HFFc6 (cell line): Measurements from ENCODE around the gene KLHL41. TPM values are rescaled to one million over a fixed set of nuclear protein-coding genes. Genes with fewer than 3 reads are reported as not detected.

Source experiments
- DNase-seq: peaks from one replicate; pipeline ENCODE4 v3.0.0-alpha.2; 2018
- H3K27ac Mint-ChIP-seq: 2 replicates; pipeline ENCODE4 v1.8.0; 2020; ENCODE audit warnings: mild to moderate bottlenecking, mixed read lengths
- H3K27me3 Mint-ChIP-seq: 2 replicates; pipeline ENCODE4 v1.8.0; 2021; ENCODE audit warnings: mild to moderate bottlenecking, moderate library complexity, mixed read lengths; ENCODE audit not compliant: insufficient read depth
- H3K36me3 Mint-ChIP-seq: 2 replicates; pipeline ENCODE4 v1.8.0; 2021; ENCODE audit warnings: low read depth, mixed read lengths
- H3K4me1 Mint-ChIP-seq: 2 replicates; pipeline ENCODE4 v1.8.0; 2020; ENCODE audit warnings: low read depth, mixed read lengths
- H3K4me3 Mint-ChIP-seq: 2 replicates; pipeline ENCODE4 v1.8.0; 2020; ENCODE audit warnings: mild to moderate bottlenecking, moderate library complexity, mixed read lengths
- H3K9me3 Mint-ChIP-seq: 2 replicates; pipeline ENCODE4 v1.8.0; 2020; ENCODE audit warnings: mild to moderate bottlenecking, mixed read lengths
- CTCF ChIP-seq: fragments of 200-600 bp; sonication (generic); IDR thresholded peaks from 2 replicates; pipeline ENCODE4 v1.5.0; 2021; ENCODE audit warnings: antibody characterized with exemption, mild to moderate bottlenecking
- long read RNA-seq: library from polyadenylated mRNA; unstranded; transcript quantifications from one replicate; pipeline ENCODE4 v2.0.0, GENCODE V29; 2019
- total RNA-seq, 6 experiments: library from RNA; stranded (reverse); fragmentation: NEBNext Ultra II Directional; extraction: Animal tissue kit (Norgen Biotek cat#: 25700); gene quantifications; 2 replicates in 1 of 6; 3 replicates in 5 of 6; pipeline ENCODE4 v1.2.3, GENCODE V29; 2021

The KLHL41 gene
- total RNA-seq: under 1 TPM in 5 of 6 experiments, not detected in 1; 0.09 to 0.31 (median 0.20) TPM
- long read RNA-seq, partial matches to known transcripts: 0 of 1 reads
- long read RNA-seq, other reads (novel, unspliced or antisense): 0 of 1 reads

GRCh38 chr2:169509298-169509885 lies at the start of gene KLHL41:
KLHL41 (plus strand) TSS chr2:169509702; CDS start chr2:169509779, 77 bp downstream.
- H3K4me1 Mint-ChIP-seq: peaks cover 39% of the 10 kb centered on the region
- H3K4me3 Mint-ChIP-seq: no peak within 1 kb of the TSS
- no peak for TF ChIP-seq CTCF
- no peak within 1 kb of the TSS for H3K27ac Mint-ChIP-seq
- peaks cover 6% of the 10 kb centered on the region; the same call in 1 of the 2 replicates for H3K36me3 Mint-ChIP-seq
- H3K9me3 Mint-ChIP-seq: no peaks in the 10 kb centered on the region
- no peaks in the 10 kb centered on the region for H3K27me3 Mint-ChIP-seq
- DNase-seq: no peak

- Mint-ChIP-seq H3K36me3 (no peaks in the 10 kb centered on the region), H3K27me3 (peaks cover 2% of the 10 kb centered on the region; the same call in 1 of the 2 replicates), H3K27ac (no peak overlapping the region), H3K9me3 (no peaks in the 10 kb centered on the region), H3K4me3 (no peak overlapping the region), H3K4me1 (peaks cover 31% of the 10 kb centered on the region)
- no peak for TF ChIP-seq CTCF
- DNase-seq: no peak
Observed at GRCh38 chr2:169461143-169461542, 48.4 kb upstream of the KLHL41 start.

- H3K4me1 Mint-ChIP-seq: peaks cover 31% of the 10 kb centered on the region
Observed at GRCh38 chr2:169462896-169463695, 46.4 kb upstream of the KLHL41 start.

GRCh38 chr2:169464466-169464865 lies 45.0 kb upstream of the KLHL41 start:
- DNase-seq: no peak
- no peak overlapping the region for H3K4me3 Mint-ChIP-seq
- no peaks in the 10 kb centered on the region for H3K9me3 Mint-ChIP-seq
- no peak for TF ChIP-seq CTCF
- H3K36me3 Mint-ChIP-seq: no peaks in the 10 kb centered on the region
- H3K4me1 Mint-ChIP-seq: peaks cover 31% of the 10 kb centered on the region
- H3K27me3 Mint-ChIP-seq: no peaks in the 10 kb centered on the region
- H3K27ac Mint-ChIP-seq: peak overlapping the region; percentile 35

More at GRCh38 chr2:169462896-169463695, 46.4 kb upstream of the KLHL41 start:
- Mint-ChIP-seq H3K27ac (peak overlapping the region; percentile 72), H3K36me3 (no peaks in the 10 kb centered on the region), H3K4me3 (peak overlapping the region; percentile 57), H3K9me3 (no peaks in the 10 kb centered on the region), H3K27me3 (no peaks in the 10 kb centered on the region)
- TF ChIP-seq CTCF: no peak
- DNase-seq: peak; percentile 81

- no peak for TF ChIP-seq CTCF
- Mint-ChIP-seq H3K4me1 (peaks cover 31% of the 10 kb centered on the region), H3K36me3 (no peaks in the 10 kb centered on the region), H3K9me3 (no peaks in the 10 kb centered on the region), H3K4me3 (no peak overlapping the region), H3K27me3 (no peaks in the 10 kb centered on the region), H3K27ac (peak overlapping the region; percentile 29)
- no peak for DNase-seq
Observed at GRCh38 chr2:169464882-169465281, 44.6 kb upstream of the KLHL41 start.
